GM12892 (cell line): ENCODE data around the gene DNASE2B.

Experiments
- POLR2A ChIP-seq: IDR thresholded peaks from 2 replicates; pipeline ENCODE4 v1.6.1; 2011; ENCODE audit warnings: low read depth, low read length, control low read depth
- TAF1 ChIP-seq: IDR thresholded peaks from 2 replicates; pipeline ENCODE4 v1.6.1; 2011; ENCODE audit warnings: low read depth, mild to moderate bottlenecking, control low read depth, low read length, borderline replicate concordance

GRCh38 chr1:84434801-84435549 is 36.7 kb downstream of the DNASE2B start:
- TF ChIP-seq POLR2A (no peak), TAF1 (no peak)
